DND-41 (cell line): ENCODE measurements around the gene BACE1-AS.

Experiments used
- ATAC-seq: fragments of 200-7000 bp; cut with Tn5 transposase; 3 replicates; pipeline ENCODE4 v1.9.1; 2021; ENCODE audit warnings: low read depth; ENCODE audit not compliant: insufficient read depth
- DNase-seq: peaks from one replicate; pipeline ENCODE4 v3.0.0-alpha.2; 2020
- H2AFZ ChIP-seq: 2 replicates; pipeline ENCODE4 v1.6.0; 2012; ENCODE audit warnings: low read depth, low read length
- H3K27ac ChIP-seq: 2 replicates; pipeline ENCODE4 v1.5.1; 2012; ENCODE audit warnings: low read length, inconsistent platforms
- H3K27me3 ChIP-seq: fragments of 200-600 bp; sonication (generic); 2 replicates; pipeline ENCODE4 v1.6.0; 2012; ENCODE audit warnings: low read length, mild to moderate bottlenecking, inconsistent platforms; ENCODE audit not compliant: insufficient read depth, poor library complexity
- H3K36me3 ChIP-seq: 2 replicates; pipeline ENCODE4 v1.5.1; 2012; ENCODE audit warnings: low read length, inconsistent platforms; ENCODE audit not compliant: insufficient read depth
- H3K4me1 ChIP-seq: 2 replicates; pipeline ENCODE4 v1.5.1; 2012; ENCODE audit warnings: mild to moderate bottlenecking, low read length; ENCODE audit not compliant: insufficient read depth
- H3K4me2 ChIP-seq: 2 replicates; pipeline ENCODE4 v1.6.0; 2012; ENCODE audit warnings: mild to moderate bottlenecking, moderate library complexity, low read length, inconsistent platforms; ENCODE audit not compliant: insufficient read depth
- H3K4me3 ChIP-seq, 2 experiments: fragments of 200-600 bp in 1 of 2; shearing (Covaris generic) in 1 of 2; 2 replicates each; pipeline ENCODE4 v1.5.1; 2012 to 2016; ENCODE audit warnings: inconsistent platforms in 2 of 2, low read length in 2 of 2, mild to moderate bottlenecking in 2 of 2, low read depth in 1 of 2, moderate library complexity in 1 of 2
- H3K79me2 ChIP-seq: 2 replicates; pipeline ENCODE4 v1.6.0; 2012; ENCODE audit warnings: low read length, inconsistent platforms; ENCODE audit not compliant: insufficient read depth
- H3K9ac ChIP-seq: 2 replicates; pipeline ENCODE4 v1.6.0; 2012; ENCODE audit warnings: low read depth, mild to moderate bottlenecking, inconsistent platforms, low read length, moderate library complexity
- H3K9me3 ChIP-seq: 2 replicates; pipeline ENCODE4 v1.5.1; 2012; ENCODE audit warnings: low read length, moderate library complexity, mild to moderate bottlenecking, inconsistent platforms; ENCODE audit not compliant: insufficient read depth, severe bottlenecking
- H4K20me1 ChIP-seq: 2 replicates; pipeline ENCODE4 v1.6.0; 2012; ENCODE audit warnings: low read length; ENCODE audit not compliant: insufficient read depth
- EZH2 ChIP-seq: IDR thresholded peaks from 3 replicates; pipeline ENCODE4 v1.6.1; 2012; ENCODE audit warnings: borderline replicate concordance, low read depth, mild to moderate bottlenecking, moderate library complexity, low read length, inconsistent platforms; ENCODE audit not compliant: severe bottlenecking
- TF ChIP-seq, protein P1 (sequence below): IDR thresholded peaks from 2 replicates; pipeline ENCODE4 v1.5.1; 2012; ENCODE audit warnings: borderline replicate concordance, low read length, moderate library complexity, mild to moderate bottlenecking; ENCODE audit not compliant: poor library complexity, severe bottlenecking; ENCODE audit errors: extremely low read depth

Gene BACE1-AS

DNA sequence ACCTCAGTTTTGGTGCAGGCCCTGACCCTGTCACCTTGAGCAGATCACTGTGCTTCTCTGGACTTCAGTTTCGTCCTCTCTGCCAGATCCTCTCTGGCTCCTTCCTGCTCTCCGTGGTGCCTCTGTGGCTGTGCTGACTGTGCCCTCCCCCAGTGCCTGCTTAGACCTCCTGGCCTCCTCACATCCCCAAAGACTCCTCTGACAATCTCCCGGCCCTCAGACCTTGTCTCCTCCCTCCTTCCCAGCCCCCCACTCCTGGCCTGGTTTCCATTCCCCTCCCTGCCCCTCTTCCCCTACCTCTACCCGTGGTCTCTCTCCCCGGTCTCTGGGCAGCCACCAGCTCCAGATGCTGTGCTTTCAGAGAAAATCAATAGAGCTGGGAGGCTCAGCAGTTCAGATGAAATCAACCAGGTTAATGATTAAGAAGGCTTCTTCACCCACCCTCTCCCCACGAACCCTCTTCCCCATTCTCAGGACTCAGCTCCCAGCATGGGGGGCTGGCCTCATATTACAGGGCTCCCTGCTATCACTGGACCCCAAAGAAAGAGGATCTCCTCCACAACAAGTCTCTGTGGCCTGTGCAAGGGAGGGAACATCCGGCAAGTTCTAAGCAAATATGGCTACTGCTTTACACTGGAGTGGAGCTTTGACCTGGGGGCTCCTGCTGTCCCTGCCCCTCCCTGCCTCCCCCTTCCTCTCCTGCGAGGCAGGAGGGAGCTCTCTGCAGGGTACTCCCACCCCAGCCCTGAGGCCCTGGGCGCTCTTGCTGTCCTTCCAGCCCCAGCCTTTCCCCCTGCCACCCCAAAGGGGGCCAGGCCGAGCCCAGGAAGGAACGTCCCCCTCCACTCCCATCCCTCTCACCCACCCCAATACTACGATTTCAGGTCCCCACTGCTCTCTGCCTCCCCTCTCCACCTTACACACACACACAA is 8.5 kb downstream of the BACE1-AS start:
- no peak overlapping the region for H3K27ac ChIP-seq
- TF ChIP-seq, protein P1, sequence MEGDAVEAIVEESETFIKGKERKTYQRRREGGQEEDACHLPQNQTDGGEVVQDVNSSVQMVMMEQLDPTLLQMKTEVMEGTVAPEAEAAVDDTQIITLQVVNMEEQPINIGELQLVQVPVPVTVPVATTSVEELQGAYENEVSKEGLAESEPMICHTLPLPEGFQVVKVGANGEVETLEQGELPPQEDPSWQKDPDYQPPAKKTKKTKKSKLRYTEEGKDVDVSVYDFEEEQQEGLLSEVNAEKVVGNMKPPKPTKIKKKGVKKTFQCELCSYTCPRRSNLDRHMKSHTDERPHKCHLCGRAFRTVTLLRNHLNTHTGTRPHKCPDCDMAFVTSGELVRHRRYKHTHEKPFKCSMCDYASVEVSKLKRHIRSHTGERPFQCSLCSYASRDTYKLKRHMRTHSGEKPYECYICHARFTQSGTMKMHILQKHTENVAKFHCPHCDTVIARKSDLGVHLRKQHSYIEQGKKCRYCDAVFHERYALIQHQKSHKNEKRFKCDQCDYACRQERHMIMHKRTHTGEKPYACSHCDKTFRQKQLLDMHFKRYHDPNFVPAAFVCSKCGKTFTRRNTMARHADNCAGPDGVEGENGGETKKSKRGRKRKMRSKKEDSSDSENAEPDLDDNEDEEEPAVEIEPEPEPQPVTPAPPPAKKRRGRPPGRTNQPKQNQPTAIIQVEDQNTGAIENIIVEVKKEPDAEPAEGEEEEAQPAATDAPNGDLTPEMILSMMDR, result no peak
- no peak for TF ChIP-seq EZH2
- no peak overlapping the region for H2AFZ ChIP-seq
- ATAC-seq, result no peak
- H3K4me2 ChIP-seq, result no peak overlapping the region
- H3K4me1 ChIP-seq, result no peaks in the 10 kb centered on the region
- DNase-seq, result no peak
- H4K20me1 ChIP-seq, result no peaks in the 10 kb centered on the region; the same call in 1 of the 2 replicates
- H3K9ac ChIP-seq, result no peak overlapping the region
- H3K27me3 ChIP-seq, result no peaks in the 10 kb centered on the region
- no peak overlapping the region for H3K4me3 ChIP-seq
- no peaks in the 10 kb centered on the region for H3K9me3 ChIP-seq
- H3K36me3 ChIP-seq, result no peaks in the 10 kb centered on the region
- no peaks in the 10 kb centered on the region for H3K79me2 ChIP-seq

DNA sequence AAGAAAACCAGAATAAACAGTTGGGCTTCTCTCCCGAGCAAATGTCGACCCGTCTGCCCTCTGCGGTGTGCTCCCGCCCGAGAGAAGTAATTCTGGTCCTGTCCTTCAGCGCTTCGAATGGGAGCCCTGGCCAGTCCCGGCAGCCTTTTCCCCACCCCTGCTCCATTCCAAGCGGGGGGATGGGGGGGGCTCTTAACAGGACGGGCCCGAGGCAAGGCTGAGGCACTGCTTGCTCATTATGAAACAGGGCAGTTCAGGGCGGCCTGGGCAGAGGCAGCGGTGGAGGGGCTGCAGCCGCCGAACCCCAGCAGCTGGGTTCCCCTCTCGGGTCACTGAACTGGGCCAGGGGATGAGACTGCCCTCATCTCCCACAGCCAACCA is 9.1 kb downstream of the BACE1-AS start:
- no peak overlapping the region for H3K9ac ChIP-seq
- H3K4me2 ChIP-seq, result no peak overlapping the region
- no peaks in the 10 kb centered on the region; the same call in 1 of the 2 replicates for H4K20me1 ChIP-seq
- no peak overlapping the region for H3K27ac ChIP-seq
- H3K36me3 ChIP-seq, result no peaks in the 10 kb centered on the region
- no peak overlapping the region for H3K4me3 ChIP-seq
- no peak for TF ChIP-seq EZH2
- TF ChIP-seq, protein P1, result no peak
- H3K4me1 ChIP-seq, result no peaks in the 10 kb centered on the region
- H3K79me2 ChIP-seq, result no peaks in the 10 kb centered on the region
- no peak for DNase-seq
- H2AFZ ChIP-seq, result no peak overlapping the region
- no peaks in the 10 kb centered on the region for H3K27me3 ChIP-seq
- ATAC-seq, result no peak
- H3K9me3 ChIP-seq, result no peaks in the 10 kb centered on the region

DNA sequence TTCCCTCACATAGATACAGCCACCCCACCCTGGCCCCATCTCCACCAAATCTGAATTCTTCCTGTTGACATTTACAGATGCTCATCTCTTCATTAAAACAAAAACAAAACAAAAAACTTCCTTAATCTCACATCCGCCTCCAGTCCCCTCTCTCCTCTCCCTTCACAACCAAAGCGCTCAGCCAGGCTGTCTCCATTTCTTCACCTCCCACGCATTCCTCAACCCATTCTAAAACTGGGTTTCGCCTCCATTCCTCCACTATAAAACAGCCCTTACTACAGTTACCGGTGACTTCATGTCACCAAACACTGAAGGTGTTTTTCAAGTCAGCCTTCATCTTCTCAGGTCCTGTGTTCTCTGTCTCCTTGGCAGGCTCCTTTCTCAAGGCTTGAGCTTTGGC is 9.6 kb downstream of the BACE1-AS start:
- Histone ChIP-seq H3K27me3 (no peaks in the 10 kb centered on the region), H3K4me1 (no peaks in the 10 kb centered on the region), H3K4me3 (no peak overlapping the region), H3K27ac (no peak overlapping the region), H4K20me1 (no peaks in the 10 kb centered on the region; the same call in 1 of the 2 replicates), H3K9me3 (no peaks in the 10 kb centered on the region), H3K4me2 (no peak overlapping the region), H3K9ac (no peak overlapping the region), H3K36me3 (no peaks in the 10 kb centered on the region), H2AFZ (no peak overlapping the region), H3K79me2 (no peaks in the 10 kb centered on the region)
- ATAC-seq (no peak), DNase-seq (no peak)
- TF ChIP-seq, protein P1, result no peak
- no peak for TF ChIP-seq EZH2
